ENCODE data around the gene MAPK11.

MAPK11 gene

GRCh38 chr22:50269970-50270665 is at the start of gene MAPK11:
Gene MAPK11 (minus strand): TSS chr22:50270380. CDS start chr22:50270292, 88 bp downstream.
- peak; percentile 1 for DNase-seq

GRCh38 chr22:50319503-50319951 is 49.3 kb upstream of the MAPK11 start:
- no peak for DNase-seq

GRCh38 chr22:50318698-50319411 is 48.7 kb upstream of the MAPK11 start:
- DNase-seq, result no peak

DNA sequence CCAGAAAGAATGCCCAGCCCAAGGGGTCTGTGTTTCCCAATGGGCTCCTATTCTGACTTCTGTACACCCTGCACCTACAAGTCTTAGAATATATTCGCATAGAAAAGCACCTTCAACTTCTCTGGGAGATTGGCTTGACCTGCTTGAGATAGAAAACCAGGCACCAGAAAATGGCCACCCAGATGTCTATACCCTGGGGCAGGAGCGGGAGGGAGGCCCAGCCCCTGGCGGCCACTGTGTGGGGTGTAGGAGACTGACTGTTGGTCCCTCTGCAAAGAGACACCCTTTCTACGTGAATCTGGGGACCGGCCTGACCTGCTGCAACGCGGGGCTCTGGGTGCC is 48.1 kb upstream of the MAPK11 start:
- DNase-seq, result no peak

- DNase-seq, result no peak
Observed at GRCh38 chr22:50317674-50318073, 47.5 kb upstream of the MAPK11 start.

GRCh38 chr22:50317178-50317577 is 47.0 kb upstream of the MAPK11 start:
- no peak for DNase-seq

DNA sequence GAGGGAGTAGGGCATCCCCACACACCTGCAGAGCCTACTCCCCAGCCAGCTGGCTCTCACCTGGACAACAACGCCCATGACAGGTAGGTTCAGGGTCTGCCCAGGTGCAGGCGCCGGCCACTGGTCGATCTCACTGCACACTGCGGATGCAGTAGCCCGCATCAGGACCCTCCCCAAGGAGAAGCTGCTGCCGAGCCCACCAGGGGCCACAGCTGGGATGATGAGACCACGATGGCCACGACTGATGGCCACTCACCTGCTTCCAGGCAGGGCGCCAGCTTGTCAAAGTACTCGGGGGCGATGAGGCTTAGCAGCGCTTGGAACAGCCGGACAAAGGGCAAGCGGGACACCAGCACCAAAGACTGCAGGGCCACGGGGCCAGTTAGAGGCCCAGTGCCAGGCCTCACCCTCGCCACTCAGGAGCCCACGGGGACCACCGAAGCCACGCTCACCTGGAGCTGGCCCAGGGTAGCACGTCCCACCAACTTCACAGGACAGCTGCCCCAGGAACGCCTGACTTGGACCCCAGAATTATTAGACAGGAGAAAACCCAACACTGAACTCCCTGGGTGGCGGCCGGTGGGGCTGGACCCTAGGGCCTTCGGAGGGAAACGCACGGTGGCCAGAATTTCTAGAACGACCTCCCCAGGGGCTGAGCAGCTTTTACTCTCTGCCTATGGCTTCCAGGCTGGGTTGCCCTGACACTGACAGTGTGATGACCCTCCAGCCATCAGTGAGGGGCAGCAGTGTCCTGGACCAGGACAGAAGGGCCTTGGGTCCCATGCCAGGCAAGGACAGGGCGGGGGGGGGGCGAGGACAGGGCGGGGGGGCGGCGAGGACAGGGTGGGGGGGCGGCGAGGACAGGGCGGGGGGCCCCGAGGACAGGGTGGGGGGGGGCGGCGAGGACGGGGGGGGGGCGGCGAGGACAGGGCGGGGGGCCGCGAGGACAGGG is 46.2 kb upstream of the MAPK11 start:
- DNase-seq, result no peak

GRCh38 chr22:50315289-50316113 is 45.3 kb upstream of the MAPK11 start:
- no peak for DNase-seq

DNA sequence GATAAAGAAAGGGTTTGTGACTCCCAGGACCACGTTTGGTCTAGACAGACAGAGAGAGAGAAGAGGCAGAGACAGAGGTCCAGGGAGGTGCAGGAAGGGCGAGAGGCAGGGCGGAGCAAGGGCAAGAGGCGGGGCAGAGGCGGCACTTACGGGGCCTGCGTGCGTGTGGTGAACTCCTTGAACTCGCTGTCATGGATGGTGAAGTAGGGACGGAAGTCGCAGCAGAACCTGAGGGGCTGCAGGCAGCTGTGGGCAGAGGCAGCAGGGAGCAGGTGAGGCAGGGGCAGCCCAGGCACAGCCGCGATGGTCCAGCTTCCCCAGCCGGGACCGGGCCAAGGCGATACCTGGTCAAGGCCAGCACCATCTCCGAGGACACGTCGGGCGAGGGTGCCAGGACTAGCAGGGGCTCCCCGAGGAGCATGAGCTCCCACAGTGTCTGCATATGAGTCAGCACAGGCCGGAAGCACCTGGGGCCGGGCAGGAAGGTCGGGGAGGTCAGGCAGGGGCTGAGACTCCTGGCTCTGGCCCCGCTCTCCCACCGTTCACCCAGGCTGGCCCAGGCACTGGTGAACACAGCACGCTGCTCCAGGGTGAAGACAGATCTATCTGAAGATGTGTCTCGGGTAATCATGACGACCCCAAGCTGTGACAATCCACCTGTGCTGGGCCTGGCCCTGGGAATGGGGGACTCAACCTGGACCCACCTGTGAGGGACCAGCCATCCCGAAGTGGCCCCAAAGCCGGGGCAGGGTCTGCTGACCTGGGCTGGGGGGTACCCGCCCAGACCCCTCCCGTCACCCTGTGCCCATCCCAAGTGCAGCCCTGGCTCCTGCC is 44.5 kb upstream of the MAPK11 start:
- DNase-seq, result peak; percentile 57

DNA sequence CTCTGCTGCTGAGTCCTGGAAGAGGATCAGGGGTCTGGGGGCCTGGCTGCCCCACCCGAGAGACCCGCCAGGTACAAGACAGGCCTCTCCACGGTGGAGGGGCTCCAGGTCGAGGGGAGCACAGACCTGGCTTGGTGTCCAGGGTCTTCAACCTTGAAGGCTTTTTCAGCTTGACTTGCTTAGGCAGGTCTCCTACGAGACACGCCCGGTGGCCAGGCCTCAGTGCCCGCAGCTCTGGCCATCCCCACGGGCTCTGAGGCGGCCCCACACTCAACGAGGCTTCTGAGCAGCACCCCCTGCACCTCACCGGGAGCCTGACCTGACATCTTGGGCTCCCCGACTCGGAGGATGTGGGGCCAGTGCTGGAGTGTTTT is 43.9 kb upstream of the MAPK11 start:
- DNase-seq, result no peak

- no peak for DNase-seq
Observed at GRCh38 chr22:50313600-50313999, 43.4 kb upstream of the MAPK11 start.

DNA sequence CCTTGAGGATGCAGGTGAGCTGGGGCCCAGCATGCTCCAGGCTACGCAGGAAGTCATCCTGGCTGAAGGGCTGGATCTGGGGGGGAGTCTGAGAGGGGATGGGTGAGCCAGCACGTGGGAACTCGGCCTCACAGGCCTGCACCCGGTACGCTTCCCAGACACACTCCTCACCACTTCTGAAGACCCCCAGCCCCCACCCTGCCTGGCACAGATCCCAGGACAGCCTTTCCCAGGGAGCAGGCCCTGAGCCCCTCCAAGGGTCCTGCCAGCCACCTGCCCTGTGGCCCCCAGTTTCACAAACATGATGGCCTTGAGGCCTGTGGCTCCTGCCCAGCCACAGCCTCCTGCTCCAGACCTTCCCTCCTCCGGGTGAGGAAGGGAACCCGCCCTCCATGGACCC is 42.8 kb upstream of the MAPK11 start:
- DNase-seq, result no peak

DNA sequence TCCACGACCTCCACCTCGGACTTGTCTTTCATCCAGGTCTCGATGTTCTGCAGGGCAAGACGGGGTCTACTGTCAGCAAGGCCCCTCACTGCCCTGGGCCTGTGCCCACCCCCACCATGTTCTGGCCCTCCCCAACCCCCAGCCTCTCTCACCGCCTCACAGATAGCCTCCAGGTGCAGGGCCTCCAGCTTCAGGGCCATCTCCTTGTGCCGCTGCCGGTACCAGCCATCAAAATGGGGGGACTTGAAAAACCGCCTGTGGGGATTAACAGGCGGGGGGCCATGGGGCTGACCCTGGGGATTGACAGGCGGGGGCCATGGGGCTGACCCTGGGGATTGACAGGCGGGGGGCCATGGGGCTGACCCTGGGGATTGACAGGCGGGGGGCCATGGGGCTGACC is 42.2 kb upstream of the MAPK11 start:
- no peak for DNase-seq

DNA sequence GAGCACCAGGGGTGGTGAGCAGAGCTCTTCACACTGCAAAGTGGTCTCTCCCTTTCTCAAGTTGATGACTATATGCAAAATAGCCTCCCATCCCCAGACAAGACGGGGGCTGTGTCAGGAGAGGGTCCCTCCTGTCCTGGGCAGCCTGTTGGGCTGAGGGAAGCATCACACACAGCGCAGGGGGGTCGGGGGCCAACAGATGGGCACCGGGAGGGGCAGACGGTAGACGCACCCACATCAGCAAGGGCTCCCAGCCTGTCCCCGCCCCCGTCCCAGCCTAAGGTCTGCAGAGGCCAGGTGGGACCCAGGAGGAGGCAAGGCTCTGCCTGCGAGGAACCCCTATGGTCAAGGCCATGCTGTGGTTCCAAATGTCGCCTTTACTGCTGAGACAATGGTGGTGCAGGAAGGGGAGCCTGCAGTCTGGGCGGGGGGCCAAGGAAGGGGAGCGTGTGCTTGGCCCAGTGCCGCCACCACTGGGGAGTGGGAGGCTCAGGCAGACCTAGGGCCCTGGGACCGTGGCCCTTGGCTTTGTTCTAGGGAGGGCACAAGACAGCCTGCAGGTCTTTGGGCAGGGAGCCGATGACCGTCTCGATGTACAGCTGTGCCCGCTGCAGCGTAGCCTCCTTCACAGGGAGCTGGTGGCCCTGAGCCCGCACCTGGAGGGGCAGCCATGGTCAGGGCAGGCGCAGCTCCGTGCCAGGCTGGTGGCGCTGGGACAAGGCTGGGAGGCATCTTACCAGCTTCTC is 41.6 kb upstream of the MAPK11 start:
- DNase-seq, result no peak

GRCh38 chr22:50310949-50311444 is 40.8 kb upstream of the MAPK11 start:
- no peak for DNase-seq

DNA sequence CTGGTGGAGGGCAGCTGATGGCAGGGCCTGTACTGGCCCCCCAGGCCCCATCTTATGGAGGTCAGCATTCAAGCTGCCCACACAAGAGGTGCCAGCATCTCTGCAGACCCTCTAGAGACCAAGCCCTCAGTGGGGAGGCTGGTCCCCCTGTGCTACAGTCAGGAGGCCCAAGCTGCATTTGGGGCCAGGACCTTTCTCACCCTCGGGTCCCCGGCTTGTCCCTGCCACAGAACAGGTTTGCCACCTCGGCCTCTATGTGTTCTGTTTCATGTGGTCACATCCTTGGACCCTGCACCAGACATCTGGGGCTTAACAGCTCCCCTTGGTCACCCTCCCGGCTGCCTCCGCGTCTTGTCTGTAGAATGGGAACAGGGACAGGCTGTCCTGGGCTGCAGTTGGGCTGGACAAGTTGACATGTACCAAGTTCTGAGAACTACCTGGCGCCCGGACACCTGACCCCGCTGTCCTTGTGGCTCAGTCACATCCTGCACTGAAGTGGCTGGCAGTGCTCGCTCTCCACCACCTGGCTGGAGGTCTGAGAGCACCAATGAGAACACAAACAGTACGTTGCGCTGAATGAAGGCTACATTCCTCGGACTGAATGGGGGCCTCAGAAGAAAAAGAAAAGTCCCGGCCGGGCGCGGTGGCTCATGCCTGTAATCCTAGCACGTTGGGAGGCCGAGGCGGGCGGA is 40.0 kb upstream of the MAPK11 start:
- no peak for DNase-seq

DNA sequence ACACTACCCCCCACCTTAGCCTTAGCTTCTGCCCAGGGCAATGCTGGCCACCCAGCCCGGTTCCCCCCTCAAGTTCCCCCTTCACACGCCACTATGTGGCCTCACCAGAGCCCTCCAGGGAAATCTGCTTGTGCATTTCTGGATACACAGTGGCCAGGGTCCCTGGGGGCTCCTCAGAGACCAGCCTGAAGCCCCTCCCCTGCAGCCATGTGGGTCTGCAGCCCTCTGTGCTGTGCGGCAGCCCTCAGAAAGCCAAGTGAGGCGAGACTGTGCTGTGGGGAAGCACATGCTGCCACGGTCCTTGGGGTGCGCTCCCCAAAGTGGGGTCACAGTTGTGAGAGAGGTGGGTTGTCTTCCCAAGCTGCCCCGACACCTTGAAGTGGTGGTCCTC is 39.4 kb upstream of the MAPK11 start:
- no peak for DNase-seq

DNA sequence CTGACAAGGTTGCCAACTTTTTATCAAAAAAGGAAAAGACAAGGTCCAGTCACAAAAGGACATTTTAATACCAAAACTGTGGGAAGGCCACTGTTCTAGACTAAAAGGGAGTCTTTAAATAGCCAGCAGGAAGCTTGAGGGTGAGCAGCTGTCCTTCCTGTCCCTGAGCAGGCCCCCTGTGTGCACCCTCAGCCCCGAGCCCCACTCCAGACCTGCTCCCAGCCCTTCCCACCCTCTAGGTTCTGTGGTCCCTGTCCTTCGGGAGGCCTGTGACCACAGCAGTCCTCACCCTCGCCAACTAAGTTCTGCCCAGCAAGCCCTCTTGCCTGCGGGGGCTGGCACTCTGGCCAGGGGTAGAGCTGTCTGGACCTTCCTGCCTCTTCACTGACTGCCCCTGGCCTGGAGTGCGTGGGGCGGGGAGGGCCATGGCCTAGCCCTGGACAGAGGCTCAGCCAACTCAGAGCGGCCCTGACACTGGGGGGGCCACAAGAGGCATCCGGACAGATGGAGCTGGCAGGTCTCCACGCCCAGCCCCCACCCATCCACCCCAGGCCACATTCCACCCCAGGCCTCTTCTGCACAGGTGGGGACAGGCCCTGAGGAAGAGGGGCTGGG is 38.9 kb upstream of the MAPK11 start:
- no peak for DNase-seq

GRCh38 chr22:50308597-50308935 is 38.4 kb upstream of the MAPK11 start:
- no peak for DNase-seq

All from DMS79 treated with DMSO at 0.1 percent for 48 hours (cell line).